HAP-1 (cell line): ENCODE measurements around the gene SPSB2.
A peak's percentile ranks its signal among the peaks of the same experiment; 100 is the strongest.
"Not testable (repeated sequence)": the region's sequence is repeated elsewhere in the genome, so short reads cannot be mapped to it uniquely, and the experiment has no call there.

Experiments used
- DNase-seq, 2 experiments: peaks; one replicate each; pipeline ENCODE4 v3.0.0-alpha.2; 2016 to 2020; ENCODE audit warnings: low spot score in 2 of 2
- H3K27me3 ChIP-seq: fragments of 250-450 bp; sonication (Bioruptor Pico); 2 replicates; pipeline ENCODE4 v1.5.1; 2020; ENCODE audit warnings: low read depth, mild to moderate bottlenecking, moderate library complexity
- H3K36me3 ChIP-seq: fragments of 250-450 bp; sonication (Bioruptor Pico); replicated peaks from 2 replicates; pipeline ENCODE4 v1.5.1; 2020; ENCODE audit warnings: mild to moderate bottlenecking
- H3K4me1 ChIP-seq: fragments of 250-450 bp; sonication (Bioruptor Pico); 2 replicates; pipeline ENCODE4 v1.5.1; 2020; ENCODE audit warnings: mild to moderate bottlenecking
- H3K4me3 ChIP-seq: fragments of 250-450 bp; sonication (Bioruptor Pico); 2 replicates; pipeline ENCODE4 v1.5.1; 2020; ENCODE audit warnings: mild to moderate bottlenecking, moderate library complexity
- H3K9me3 ChIP-seq: fragments of 250-450 bp; sonication (Bioruptor Pico); 2 replicates; pipeline ENCODE4 v1.5.1; 2020; ENCODE audit warnings: mild to moderate bottlenecking, moderate library complexity
- in situ Hi-C: fragments of 300-500 bp; cut with MboI; formaldehyde crosslinking; loops from 3 replicates; pipeline ENCODE4 v1.14.3; 2020; ENCODE audit warnings: low sequenced_read_pairs, inconsistent platforms, mixed read lengths

Gene SPSB2

GRCh38 chr12:6871052-6871957, 1.8 kb downstream of the SPSB2 start:
- Histone ChIP-seq H3K9me3 (no peaks in the 10 kb centered on the region), H3K27me3 (no peaks in the 10 kb centered on the region), H3K4me3 (peak overlapping the region; percentile 82), H3K4me1 (peaks cover 30% of the 10 kb centered on the region), H3K36me3 (peaks cover 53% of the 10 kb centered on the region)
- in situ Hi-C loops: no loop called here
- DNase-seq: peak in 1 of 2 experiments; percentile 82

GRCh38 chr12:6870304-6870703, 2.8 kb downstream of the SPSB2 start:
- H3K4me3 ChIP-seq, H3K9me3 ChIP-seq, DNase-seq, H3K27me3 ChIP-seq, in situ Hi-C loops: not testable (repeated sequence)
- Histone ChIP-seq H3K4me1 (peaks cover 30% of the 10 kb centered on the region), H3K36me3 (peaks cover 60% of the 10 kb centered on the region)

- Histone ChIP-seq H3K27me3 (no peaks in the 10 kb centered on the region), H3K36me3 (peaks cover 66% of the 10 kb centered on the region), H3K4me1 (peaks cover 26% of the 10 kb centered on the region), H3K4me3 (peak overlapping the region; percentile 92), H3K9me3 (no peaks in the 10 kb centered on the region)
- peak; percentile 72 to 93 for DNase-seq
- in situ Hi-C loops: loop anchor here (5.0 kb wide), 1 partner anchor 73 kb away; the partner anchor contains the start of genes C12orf57 and RNU7-1
Observed at GRCh38 chr12:6869049-6870021, 3.8 kb downstream of the SPSB2 start.

- H3K36me3 ChIP-seq: peaks cover 71% of the 10 kb centered on the region
- in situ Hi-C loops: loop anchor here (5.0 kb wide), 1 partner anchor 74 kb away; the partner anchor contains the start of genes C12orf57 and RNU7-1
- DNase-seq: peak in 1 of 2 experiments; percentile 39
Observed at GRCh38 chr12:6868211-6869048, 4.7 kb downstream of the SPSB2 start.

GRCh38 chr12:6867413-6868210, 5.5 kb downstream of the SPSB2 start, which contains the start of gene TPI1:
Gene TPI1 (plus strand): TSS chr12:6867531. CDS start chr12:6867567, 36 bp downstream.
- in situ Hi-C loops: loop anchor here (5.0 kb wide), 1 partner anchor 75 kb away; the partner anchor contains the start of genes C12orf57 and RNU7-1
- Histone ChIP-seq H3K9me3 (no peaks in the 10 kb centered on the region), H3K4me3 (peak within 1 kb of the TSS; percentile 92), H3K36me3 (peaks cover 77% of the 10 kb centered on the region), H3K4me1 (peaks cover 23% of the 10 kb centered on the region), H3K27me3 (no peaks in the 10 kb centered on the region)
- peak; percentile 71 to 88 for DNase-seq

More at GRCh38 chr12:6868211-6869048, 4.7 kb downstream of the SPSB2 start:
- H3K4me1 ChIP-seq: peaks cover 23% of the 10 kb centered on the region
- H3K4me3 ChIP-seq: peak overlapping the region; percentile 92
- H3K9me3 ChIP-seq: no peaks in the 10 kb centered on the region
- no peaks in the 10 kb centered on the region for H3K27me3 ChIP-seq

- Histone ChIP-seq H3K36me3 (peaks cover 74% of the 10 kb centered on the region), H3K27me3 (no peaks in the 10 kb centered on the region), H3K9me3 (no peaks in the 10 kb centered on the region), H3K4me1 (peaks cover 21% of the 10 kb centered on the region), H3K4me3 (peak overlapping the region; percentile 92)
- in situ Hi-C loops: loop anchor here (5.0 kb wide), 1 partner anchor 75 kb away; the partner anchor contains the start of genes C12orf57 and RNU7-1
- DNase-seq: no peak
Observed at GRCh38 chr12:6866920-6867412, 6.1 kb downstream of the SPSB2 start.

- Histone ChIP-seq H3K36me3 (peaks cover 73% of the 10 kb centered on the region), H3K27me3 (no peaks in the 10 kb centered on the region), H3K4me1 (peaks cover 17% of the 10 kb centered on the region), H3K9me3 (no peaks in the 10 kb centered on the region), H3K4me3 (peak overlapping the region; percentile 92)
- peak in 1 of 2 experiments; percentile 29 for DNase-seq
- in situ Hi-C loops: loop anchor here (5.0 kb wide), 1 partner anchor 76 kb away; the partner anchor contains the start of genes C12orf57 and RNU7-1
Observed at GRCh38 chr12:6866163-6866919, 6.8 kb downstream of the SPSB2 start.

GRCh38 chr12:6865307-6865706, 7.8 kb downstream of the SPSB2 start:
- DNase-seq, H3K4me3 ChIP-seq, H3K27me3 ChIP-seq, H3K9me3 ChIP-seq: not testable (repeated sequence)
- Histone ChIP-seq H3K4me1 (peaks cover 12% of the 10 kb centered on the region), H3K36me3 (peaks cover 73% of the 10 kb centered on the region)
- in situ Hi-C loops: loop anchor here (5.0 kb wide), 1 partner anchor 77 kb away; the partner anchor contains the start of genes C12orf57 and RNU7-1

- in situ Hi-C loops: no loop called here
- H3K36me3 ChIP-seq: peaks cover 73% of the 10 kb centered on the region
Observed at GRCh38 chr12:6863586-6864321, 9.3 kb downstream of the SPSB2 start.

GRCh38 chr12:6863033-6863432, 10.1 kb downstream of the SPSB2 start:
- Histone ChIP-seq H3K4me1 (peaks cover 4% of the 10 kb centered on the region; the same call in 1 of the 2 replicates), H3K9me3 (no peaks in the 10 kb centered on the region), H3K36me3 (peaks cover 73% of the 10 kb centered on the region), H3K27me3 (no peaks in the 10 kb centered on the region), H3K4me3 (no peak overlapping the region)
- in situ Hi-C loops: no loop called here
- DNase-seq: no peak

More at GRCh38 chr12:6863586-6864321, 9.3 kb downstream of the SPSB2 start:
- H3K4me3 ChIP-seq: no peak overlapping the region
- H3K4me1 ChIP-seq: peaks cover 4% of the 10 kb centered on the region; the same call in 1 of the 2 replicates
- H3K9me3 ChIP-seq: no peaks in the 10 kb centered on the region
- DNase-seq: no peak
- no peaks in the 10 kb centered on the region for H3K27me3 ChIP-seq

- in situ Hi-C loops: no loop called here
- no peaks in the 10 kb centered on the region for H3K4me1 ChIP-seq
- DNase-seq: no peak
- H3K36me3 ChIP-seq: peaks cover 78% of the 10 kb centered on the region
- no peaks in the 10 kb centered on the region for H3K27me3 ChIP-seq
- no peaks in the 10 kb centered on the region for H3K9me3 ChIP-seq
- no peak overlapping the region for H3K4me3 ChIP-seq
Observed at GRCh38 chr12:6861391-6861790, 11.7 kb downstream of the SPSB2 start.
